ENCODE results near the gene EFCAB8. TPM values are rescaled to one million over a fixed set of nuclear protein-coding genes. Genes with fewer than 3 reads are reported as not detected.

Gene EFCAB8
- total RNA-seq, 1 experiment from 2014 or later = not detected

GRCh38 chr20:32894711-32895355 lies 36.1 kb downstream of the EFCAB8 start:
- no TSS peak for BruUV-seq (replicated peaks)
- ChIA-PET CTCF (interaction anchor here (1.1 kb wide), 1 partner anchor 51 kb away, joined by 3 read pairs; no protein-coding TSS in a partner anchor), POLR2A (no interaction called here)
- no peaks in the 10 kb centered on the region for H3K9me3 Mint-ChIP-seq (ENCODE audit: unreplicated experiment)
- no peak overlapping the region for H3K27ac Mint-ChIP-seq (ENCODE audit: low read depth, unreplicated experiment)
- no peak for TF ChIP-seq CTCF (IDR thresholded peaks at IDR 0.05; ENCODE audit: unreplicated experiment)
- no peaks in the 10 kb centered on the region for H3K4me1 Mint-ChIP-seq (ENCODE audit: insufficient read depth, unreplicated experiment)
- no peak overlapping the region for H3K4me3 Mint-ChIP-seq (ENCODE audit: unreplicated experiment)
- H3K27me3 Mint-ChIP-seq (ENCODE audit: insufficient read depth, unreplicated experiment) = no peaks in the 10 kb centered on the region
- DNase-seq (ENCODE audit: unreplicated experiment) = no peak
- intact Hi-C loops (cut with micrococcal nuclease) = loop anchor here (1.0 kb wide), 1 partner anchor 105 kb away; no protein-coding TSS in a partner anchor
- H3K36me3 Mint-ChIP-seq (ENCODE audit: insufficient read depth, unreplicated experiment) = no peaks in the 10 kb centered on the region

DNA sequence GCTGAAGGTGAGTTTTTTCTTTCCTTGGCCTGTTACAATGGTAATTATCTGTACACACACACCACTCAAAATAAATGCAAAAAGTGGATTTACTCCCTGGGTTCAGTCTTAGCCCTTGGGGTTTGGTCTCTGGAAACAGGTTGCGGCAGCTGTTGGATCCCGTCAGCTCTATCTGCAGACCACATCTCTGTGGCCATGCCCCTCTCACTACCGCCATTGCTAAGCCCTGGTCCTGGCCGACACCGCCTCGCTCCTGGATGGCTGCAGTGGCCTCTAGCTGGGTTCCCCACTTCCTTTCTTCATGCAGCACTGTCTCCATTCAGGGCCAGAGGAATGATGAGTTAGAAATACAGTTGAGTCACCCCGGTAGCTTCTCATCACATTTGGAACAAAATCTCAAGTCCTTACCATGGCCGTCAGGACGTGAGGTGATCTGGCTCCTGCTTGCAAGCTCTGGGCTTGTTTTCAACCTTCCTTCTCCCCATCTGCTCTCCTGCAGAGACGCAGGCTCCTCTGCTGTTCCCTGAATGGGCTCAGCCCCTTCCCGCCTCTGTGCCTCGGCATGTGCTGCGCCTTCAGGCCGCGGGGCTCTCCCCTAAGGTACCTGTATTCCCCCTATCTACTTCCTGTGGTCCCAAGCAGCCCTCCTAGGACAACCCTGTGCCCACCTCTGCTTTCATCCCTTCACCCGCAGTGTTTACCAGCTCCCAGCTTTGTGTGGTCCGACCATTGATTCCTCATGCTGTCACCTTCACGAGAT lies 38.0 kb downstream of the EFCAB8 start:
- ChIA-PET CTCF (interaction anchor here (0.6 to 1.5 kb wide), 6 partner anchors 8 to 222 kb away, joined by 3 to 5 read pairs (median 4); no protein-coding TSS in a partner anchor), POLR2A (no interaction called here)
- Mint-ChIP-seq H3K27ac (ENCODE audit: low read depth, unreplicated experiment) (no peak overlapping the region), H3K9me3 (ENCODE audit: unreplicated experiment) (no peaks in the 10 kb centered on the region), H3K36me3 (ENCODE audit: insufficient read depth, unreplicated experiment) (no peaks in the 10 kb centered on the region), H3K4me1 (ENCODE audit: insufficient read depth, unreplicated experiment) (no peaks in the 10 kb centered on the region), H3K27me3 (ENCODE audit: insufficient read depth, unreplicated experiment) (no peaks in the 10 kb centered on the region), H3K4me3 (ENCODE audit: unreplicated experiment) (no peak overlapping the region)
- no TSS peak for BruUV-seq (replicated peaks)
- intact Hi-C loops (cut with micrococcal nuclease) = no loop called here
- no peak for DNase-seq (ENCODE audit: unreplicated experiment)
- no peak for TF ChIP-seq CTCF (IDR thresholded peaks at IDR 0.05; ENCODE audit: unreplicated experiment)

DNA sequence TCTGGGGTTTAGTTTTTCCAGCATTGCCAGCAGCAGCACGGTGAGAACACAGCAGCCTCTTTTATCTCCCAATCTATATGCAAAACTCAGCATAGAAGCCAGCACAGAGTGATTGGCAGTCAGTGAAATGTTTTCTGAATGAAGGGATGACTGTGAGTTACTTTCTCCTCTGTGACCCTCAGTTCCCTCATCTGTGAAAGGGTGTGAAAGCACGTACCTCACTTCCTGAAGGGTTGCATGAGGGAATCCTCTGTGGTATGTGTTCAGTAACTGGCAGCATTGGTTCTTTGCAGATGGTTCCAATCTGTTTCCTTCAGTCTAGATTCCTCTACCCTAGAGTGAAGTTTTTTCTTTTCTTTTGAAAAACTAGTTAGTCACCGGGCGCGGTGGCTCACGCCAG lies 40.0 kb downstream of the EFCAB8 start:
- DNase-seq (ENCODE audit: unreplicated experiment) = no peak
- BruUV-seq (replicated peaks) = no TSS peak
- Mint-ChIP-seq H3K36me3 (ENCODE audit: insufficient read depth, unreplicated experiment) (peaks cover 6% of the 10 kb centered on the region), H3K4me3 (ENCODE audit: unreplicated experiment) (no peak overlapping the region), H3K9me3 (ENCODE audit: unreplicated experiment) (no peaks in the 10 kb centered on the region), H3K4me1 (ENCODE audit: insufficient read depth, unreplicated experiment) (peaks cover 5% of the 10 kb centered on the region), H3K27ac (ENCODE audit: low read depth, unreplicated experiment) (no peak overlapping the region), H3K27me3 (ENCODE audit: insufficient read depth, unreplicated experiment) (no peaks in the 10 kb centered on the region)
- intact Hi-C loops (cut with micrococcal nuclease) = no loop called here
- ChIA-PET POLR2A (interaction anchor here (0.7 kb wide), 1 partner anchor 385 kb away, joined by 3 read pairs; no protein-coding TSS in a partner anchor), CTCF (no interaction called here)
- TF ChIP-seq CTCF (IDR thresholded peaks at IDR 0.05; ENCODE audit: unreplicated experiment) = no peak
